CD14-positive monocyte (primary cell): Measurements from ENCODE around the gene MMEL1. TPM values are rescaled to one million over a fixed set of nuclear protein-coding genes. Genes with fewer than 3 reads are reported as not detected.

Source experiments
- DNase-seq, 3 donors: peaks; one replicate each; pipeline ENCODE4 v3.0.0-alpha.2; 2011 to 2022
- H2AFZ ChIP-seq: 2 replicates; pipeline ENCODE4 v1.6.0; 2012; ENCODE audit warnings: mild to moderate bottlenecking, low read depth, low read length, inconsistent platforms; ENCODE audit not compliant: insufficient read depth, poor library complexity, severe bottlenecking
- H3K27ac ChIP-seq, 2 donors: 1 replicate in 1 of 2; 2 replicates in 1 of 2; pipeline ENCODE4 v1.5.1; 2012 to 2013; ENCODE audit warnings: low read length in 2 of 2, control low read depth in 1 of 2, inconsistent platforms in 1 of 2, low read depth in 1 of 2, mild to moderate bottlenecking in 1 of 2
- H3K27me3 ChIP-seq, 2 donors: one replicate each; pipeline versions ENCODE4 v1.6.0 to v1.6.1; 2011 to 2013; ENCODE audit warnings: low read length in 2 of 2; ENCODE audit not compliant: control insufficient read depth in 2 of 2, insufficient read depth in 2 of 2
- H3K36me3 ChIP-seq, 2 donors: replicated peaks in 1 of 2; 1 replicate in 1 of 2; 2 replicates in 1 of 2; pipeline versions ENCODE4 v1.5.1 to v1.6.1; 2012 to 2013; ENCODE audit warnings: low read length in 2 of 2, control low read depth in 1 of 2, inconsistent platforms in 1 of 2, mild to moderate bottlenecking in 1 of 2; ENCODE audit not compliant: insufficient read depth in 2 of 2, control insufficient read depth in 1 of 2
- H3K4me1 ChIP-seq, 2 donors: 1 replicate in 1 of 2; 2 replicates in 1 of 2; pipeline versions ENCODE4 v1.5.1 to v1.6.1; 2012 to 2013; ENCODE audit warnings: low read length in 2 of 2, control low read depth in 1 of 2, inconsistent platforms in 1 of 2, mild to moderate bottlenecking in 1 of 2, moderate library complexity in 1 of 2; ENCODE audit not compliant: insufficient read depth in 2 of 2, control insufficient read depth in 1 of 2
- H3K4me2 ChIP-seq: replicated peaks from 2 replicates; pipeline ENCODE3; 2012; ENCODE audit warnings: low read length, moderate library complexity, mild to moderate bottlenecking; ENCODE audit not compliant: poor library complexity, severe bottlenecking; ENCODE audit errors: extremely low read depth
- H3K4me3 ChIP-seq, 3 experiments: fragments of 200-600 bp in 1 of 3; sonication (generic) in 1 of 3; replicated peaks in 1 of 3; 1 replicate in 2 of 3; 2 replicates in 1 of 3; pipeline ENCODE4 v1.5.1; 2011 to 2013; ENCODE audit warnings: low read length in 3 of 3, mild to moderate bottlenecking in 3 of 3, control low read depth in 2 of 3, low read depth in 2 of 3, inconsistent platforms in 1 of 3, moderate library complexity in 1 of 3
- H3K79me2 ChIP-seq: 2 replicates; pipeline ENCODE4 v1.6.0; 2012; ENCODE audit warnings: mild to moderate bottlenecking, control low read depth, inconsistent platforms, low read length, moderate library complexity; ENCODE audit not compliant: insufficient read depth
- H3K9ac ChIP-seq: 2 replicates; pipeline ENCODE4 v1.6.0; 2017; ENCODE audit warnings: low read length, mild to moderate bottlenecking; ENCODE audit not compliant: insufficient read depth, poor library complexity, severe bottlenecking
- H3K9me3 ChIP-seq, 2 donors: replicated peaks in 1 of 2; 1 replicate in 1 of 2; 2 replicates in 1 of 2; pipeline versions ENCODE4 v1.5.1 to v1.6.1; 2012 to 2013; ENCODE audit warnings: low read length in 2 of 2, control low read depth in 1 of 2; ENCODE audit not compliant: control insufficient read depth in 1 of 2, insufficient read depth in 1 of 2
- H4K20me1 ChIP-seq: 2 replicates; pipeline ENCODE4 v1.6.0; 2012; ENCODE audit warnings: mild to moderate bottlenecking, low read length, control low read depth, moderate library complexity; ENCODE audit not compliant: insufficient read depth
- H3K27ac Mint-ChIP-seq, 7 donors: one replicate each; pipeline ENCODE4 v1.8.0; 2020; ENCODE audit warnings: mild to moderate bottlenecking in 7 of 7, mixed read lengths in 7 of 7, moderate library complexity in 6 of 7, inconsistent platforms in 2 of 7
- H3K27me3 Mint-ChIP-seq, 3 donors: one replicate each; pipeline ENCODE4 v1.8.0; 2021 to 2022; ENCODE audit warnings: low read depth in 3 of 3, mild to moderate bottlenecking in 3 of 3, mixed read lengths in 3 of 3, moderate library complexity in 3 of 3, inconsistent platforms in 1 of 3
- H3K36me3 Mint-ChIP-seq, 2 donors: one replicate each; pipeline ENCODE4 v1.8.0; 2020; ENCODE audit warnings: mixed read lengths in 2 of 2, inconsistent platforms in 1 of 2, mild to moderate bottlenecking in 1 of 2
- H3K4me1 Mint-ChIP-seq: one replicate; pipeline ENCODE4 v1.8.0; 2020; ENCODE audit warnings: mild to moderate bottlenecking, mixed read lengths
- H3K4me3 Mint-ChIP-seq, 2 donors: one replicate each; pipeline ENCODE4 v1.8.0; 2020; ENCODE audit warnings: mild to moderate bottlenecking in 2 of 2, mixed read lengths in 2 of 2, moderate library complexity in 1 of 2
- H3K9me3 Mint-ChIP-seq, 7 donors: one replicate each; pipeline ENCODE4 v1.8.0; 2020 to 2022; ENCODE audit warnings: mixed read lengths in 7 of 7, mild to moderate bottlenecking in 6 of 7, moderate library complexity in 6 of 7, inconsistent platforms in 2 of 7
- CTCF ChIP-seq: fragments of 200-600 bp; IDR thresholded peaks from one replicate; pipeline ENCODE4 v1.8.0; 2022; ENCODE audit warnings: antibody characterized with exemption, mild to moderate bottlenecking
- WGBS: methylation state at CpG from one replicate; pipeline ENCODE4 v1.1.5; 2013; ENCODE audit warnings: missing lambda C conversion rate; ENCODE audit not compliant: insufficient coverage; 5-methylcytosine and 5-hydroxymethylcytosine counted together
- intact Hi-C, 2 donors: fragments of 100-400 bp; cut with micrococcal nuclease; formaldehyde crosslinking; loops; one replicate each; pipeline versions ENCODE4 v1.15.0 to v1.15.1; 2023
- polyA plus RNA-seq, 3 donors: library from polyadenylated mRNA; depleted of rRNA in 1 of 3; unstranded in 2 of 3; stranded (reverse) in 1 of 3; fragments of 300-500 nt in 2 of 3; fragments of >200 nt in 1 of 3; fragmentation: Illumina TruSeq in 2 of 3; gene quantifications; 1 replicate in 2 of 3; 2 replicates in 1 of 3; pipeline ENCODE4 v1.2.3, GENCODE V29; 2012 to 2021

MMEL1 gene
- polyA plus RNA-seq, 3 donors, result 1.1 to 4.4 (median 1.9) TPM

GRCh38 chr1:2611621-2612437 is 21.0 kb downstream of the MMEL1 start:
- WGBS, result 97% methylated on average over 16 of the region's 19 CpGs
- no peaks in the 10 kb centered on the region for H3K36me3 ChIP-seq
- no peaks in the 10 kb centered on the region for H3K27me3 ChIP-seq

DNA sequence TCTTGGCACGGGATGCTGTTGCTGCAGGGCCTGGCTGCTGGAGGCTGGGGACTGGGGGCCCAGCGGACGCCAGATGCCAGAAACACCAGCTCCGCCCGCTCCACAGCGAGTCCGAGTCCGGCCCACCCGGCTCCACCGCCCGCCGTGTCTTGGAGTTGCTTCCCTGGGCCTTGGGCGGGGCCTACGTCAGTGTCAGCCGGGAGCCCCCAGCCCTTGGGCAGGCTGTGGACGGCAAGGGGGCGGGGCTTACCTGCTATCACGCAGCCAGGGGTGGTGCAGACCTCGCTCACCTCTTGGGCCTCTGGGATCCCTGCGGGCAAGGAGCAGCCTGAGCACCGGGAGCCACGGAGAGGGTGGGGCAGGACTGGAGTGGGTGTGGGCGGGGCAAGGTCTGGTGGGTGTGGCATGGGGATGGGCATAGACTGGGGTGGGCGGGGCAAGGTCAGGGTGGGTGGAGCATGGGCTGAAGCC is 21.8 kb downstream of the MMEL1 start:
- Histone ChIP-seq H3K36me3 (no peaks in the 10 kb centered on the region), H2AFZ (peak overlapping the region; percentile 65), H3K27ac (no peak overlapping the region), H3K9me3 (peaks cover 9 to 12% of the 10 kb centered on the region in 2 donors), H3K27me3 (no peaks in the 10 kb centered on the region), H3K9ac (no peak overlapping the region), H3K4me2 (peak overlapping the region; percentile 17), H3K4me3 (peak overlapping the region in 1 of 3 experiments; percentile 48), H3K4me1 (no peaks in the 10 kb centered on the region), H3K79me2 (no peaks in the 10 kb centered on the region), H4K20me1 (no peaks in the 10 kb centered on the region)
- H3K27me3 Mint-ChIP-seq, result peaks cover 5 to 18% (median 15%) of the 10 kb centered on the region in 3 donors
- no peak overlapping the region for H3K27ac Mint-ChIP-seq
- intact Hi-C loops, result no loop called here
- H3K4me1 Mint-ChIP-seq, result no peaks in the 10 kb centered on the region
- H3K4me3 Mint-ChIP-seq, result peak overlapping the region; percentile 26 to 43
- H3K9me3 Mint-ChIP-seq, result peaks cover 14 to 28% (median 18%) of the 10 kb centered on the region in 7 donors
- peak in 1 of 3 donors; percentile 7 for DNase-seq
- 23% methylated on average over 22 of the region's 24 CpGs for WGBS
- H3K36me3 Mint-ChIP-seq, result no peaks in the 10 kb centered on the region
- TF ChIP-seq CTCF, result no peak

More at GRCh38 chr1:2611621-2612437, 21.0 kb downstream of the MMEL1 start:
- Histone ChIP-seq H4K20me1 (no peaks in the 10 kb centered on the region), H3K9ac (no peak overlapping the region), H3K4me2 (no peak overlapping the region), H3K4me1 (no peaks in the 10 kb centered on the region), H3K27ac (no peak overlapping the region), H2AFZ (no peak overlapping the region), H3K4me3 (no peak overlapping the region), H3K79me2 (no peaks in the 10 kb centered on the region), H3K9me3 (peaks cover 15 to 18% of the 10 kb centered on the region in 2 donors)
- Mint-ChIP-seq H3K9me3 (peaks cover 14 to 35% (median 23%) of the 10 kb centered on the region in 7 donors), H3K4me3 (no peak overlapping the region), H3K4me1 (no peaks in the 10 kb centered on the region), H3K36me3 (no peaks in the 10 kb centered on the region), H3K27me3 (peaks cover 5 to 19% (median 17%) of the 10 kb centered on the region in 3 donors), H3K27ac (no peak overlapping the region)
- TF ChIP-seq CTCF, result no peak
- intact Hi-C loops, result no loop called here
- no peak for DNase-seq
